GM15510 (cell line): ENCODE results near the gene DCUN1D2.

Source experiments
- POLR2A ChIP-seq: IDR thresholded peaks from 3 replicates; pipeline ENCODE4 v1.6.1; 2011; ENCODE audit warnings: borderline replicate concordance; ENCODE audit not compliant: insufficient read length; ENCODE audit errors: extremely low read depth

Gene DCUN1D2

DNA sequence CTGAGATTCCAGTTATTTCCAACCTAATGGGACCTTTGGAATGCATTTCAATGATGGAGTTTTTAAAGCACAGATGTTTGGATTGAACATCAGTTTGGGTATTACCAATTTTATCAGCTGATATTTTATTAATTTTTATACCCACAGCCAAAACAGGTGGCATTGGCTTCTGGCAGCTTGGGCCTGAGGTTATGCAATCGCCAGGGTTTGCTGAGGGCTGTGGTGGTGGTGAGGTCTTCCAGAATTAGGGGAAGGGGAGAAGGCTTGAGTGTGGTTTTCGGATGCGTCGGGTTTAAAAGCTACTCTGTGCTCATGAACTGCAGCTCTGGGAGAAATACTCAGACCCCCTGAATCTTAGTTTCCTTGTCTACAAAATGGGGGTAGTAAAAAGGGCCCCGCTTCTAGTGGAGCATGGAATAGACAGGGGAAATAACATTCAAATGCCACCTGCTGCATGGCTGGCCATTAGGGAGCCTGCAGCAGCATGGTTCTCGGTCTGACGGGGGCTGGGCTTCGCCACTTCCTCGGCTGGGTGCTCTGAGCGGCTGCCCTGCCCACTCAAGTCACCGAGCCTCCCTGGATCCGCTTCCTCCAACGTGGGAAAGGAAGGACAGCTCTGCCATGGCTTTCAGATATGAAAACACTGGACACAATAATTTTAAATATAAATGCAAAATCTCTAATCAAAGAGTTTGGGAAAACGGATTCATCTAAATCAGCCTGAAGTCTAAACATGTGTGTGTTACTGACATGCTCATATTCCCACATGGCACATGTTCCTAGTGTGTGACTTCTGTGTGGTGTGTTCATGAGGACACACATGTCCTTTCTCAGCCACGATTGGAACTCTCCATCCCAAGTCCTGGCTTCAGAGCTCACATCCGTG is 72.4 kb downstream of the DCUN1D2 start:
- no peak for TF ChIP-seq POLR2A

DNA sequence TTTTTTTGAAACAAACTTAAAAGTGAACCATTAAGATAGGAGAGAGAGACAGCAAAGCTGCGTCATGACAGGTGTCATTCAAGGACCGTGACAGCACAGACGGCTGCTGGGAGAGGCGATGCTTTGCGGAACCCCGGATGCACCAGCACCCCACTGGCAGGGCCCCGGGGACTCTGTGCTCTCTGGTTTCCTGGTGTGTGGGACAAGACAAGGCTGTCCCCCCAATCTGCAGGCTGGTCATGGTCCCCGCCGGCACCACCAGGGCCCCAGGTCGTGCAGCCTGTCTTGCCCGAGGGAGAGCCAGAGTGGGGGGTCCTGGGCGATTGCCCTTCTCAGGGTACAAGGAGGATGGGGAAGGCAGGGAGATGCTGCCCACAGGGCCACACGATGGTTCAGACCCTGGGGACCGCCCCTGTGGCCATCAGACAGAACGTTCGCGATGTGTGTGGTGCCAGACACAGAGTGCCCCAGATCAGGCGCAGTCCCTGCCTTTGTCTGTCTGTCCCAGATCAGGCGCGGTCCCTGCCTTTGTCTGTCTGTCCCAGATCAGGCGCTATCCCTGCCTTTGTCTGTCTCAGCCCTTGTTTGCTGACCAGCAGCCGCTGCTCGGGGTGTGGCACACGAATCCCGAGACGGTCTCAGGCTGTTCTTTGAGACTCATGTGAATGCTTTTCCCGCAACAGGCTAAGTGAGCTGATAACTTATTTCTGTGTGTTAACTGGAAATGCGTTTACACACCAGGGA is 73.3 kb downstream of the DCUN1D2 start:
- TF ChIP-seq POLR2A, result no peak

DNA sequence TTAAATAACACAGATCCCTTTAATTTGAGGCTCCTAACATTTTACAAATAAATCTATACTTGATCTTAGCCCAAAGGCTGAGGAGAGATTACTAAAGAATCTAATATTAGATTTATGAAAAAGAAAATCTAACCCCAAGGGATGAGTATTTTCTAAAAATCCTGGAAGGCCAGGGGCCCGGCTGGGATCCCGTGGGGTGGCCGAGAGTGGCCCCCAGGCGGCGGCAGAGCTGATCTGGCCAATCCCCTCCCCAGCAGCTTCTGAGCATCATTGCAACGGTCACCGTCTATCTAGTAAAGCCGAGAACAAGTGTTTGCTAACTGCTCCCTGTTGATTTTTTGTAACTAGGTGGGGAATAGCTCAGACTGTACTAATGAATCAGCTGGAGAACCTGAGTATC is 74.7 kb downstream of the DCUN1D2 start:
- TF ChIP-seq POLR2A, result no peak

DNA sequence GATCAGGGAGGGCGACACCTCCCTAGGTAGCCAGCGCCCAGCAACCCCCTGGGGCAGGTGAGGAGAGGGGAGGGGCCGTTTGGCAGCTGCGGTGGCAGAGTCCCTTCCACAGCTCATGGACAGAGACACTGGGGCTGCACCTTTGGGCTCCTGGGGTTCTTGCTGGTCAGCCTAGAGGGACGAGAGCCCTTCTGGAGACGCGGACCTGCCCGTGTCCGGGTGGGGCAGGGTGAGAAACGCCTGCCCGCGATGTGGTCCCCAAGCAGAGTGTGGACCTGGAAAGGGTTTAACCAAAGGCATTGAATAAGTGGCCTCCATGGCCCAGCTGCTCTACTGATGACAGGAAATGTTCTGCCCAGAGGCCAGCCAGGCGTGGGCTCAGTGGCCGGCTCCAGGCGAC is 75.5 kb downstream of the DCUN1D2 start:
- no peak for TF ChIP-seq POLR2A

DNA sequence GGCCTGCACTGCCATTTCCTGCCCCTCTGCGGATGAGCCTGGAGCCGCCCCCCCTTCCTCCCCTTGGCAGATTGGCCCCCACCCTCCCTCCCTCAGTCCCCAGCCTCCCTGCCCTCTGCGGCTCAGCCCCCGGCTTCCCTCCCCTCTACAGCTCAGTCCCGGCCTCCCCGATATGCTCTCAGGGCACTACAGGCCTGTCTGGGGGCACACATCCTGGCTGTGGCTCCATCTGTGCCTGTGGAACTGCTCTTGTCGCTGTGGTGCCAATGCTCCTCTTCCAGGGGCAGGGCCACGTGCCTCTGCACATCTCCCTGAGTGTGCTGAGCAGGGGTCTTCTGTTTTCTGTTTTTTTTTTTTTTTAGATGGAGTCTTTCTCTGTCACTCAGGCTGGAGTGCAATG is 76.2 kb downstream of the DCUN1D2 start:
- no peak for TF ChIP-seq POLR2A

DNA sequence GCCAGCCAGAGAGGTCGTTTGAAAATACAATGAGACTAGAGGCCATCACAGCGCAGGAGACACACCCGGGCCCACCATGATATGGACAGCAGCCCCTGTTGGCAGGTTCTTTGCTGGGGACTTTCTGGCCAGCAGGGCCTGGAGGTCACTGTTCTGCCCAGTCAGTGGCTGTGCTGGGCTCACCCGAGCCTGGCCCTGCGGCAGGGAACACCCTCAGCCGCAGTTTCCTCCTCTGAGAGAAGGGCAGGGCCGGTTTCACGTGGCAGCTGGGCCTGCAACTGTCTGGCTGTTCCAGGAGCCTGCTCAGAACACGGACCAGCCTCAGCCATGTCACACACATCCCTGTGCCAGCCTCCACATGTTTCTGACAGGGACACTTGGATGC is 76.6 kb downstream of the DCUN1D2 start:
- TF ChIP-seq POLR2A, result no peak

DNA sequence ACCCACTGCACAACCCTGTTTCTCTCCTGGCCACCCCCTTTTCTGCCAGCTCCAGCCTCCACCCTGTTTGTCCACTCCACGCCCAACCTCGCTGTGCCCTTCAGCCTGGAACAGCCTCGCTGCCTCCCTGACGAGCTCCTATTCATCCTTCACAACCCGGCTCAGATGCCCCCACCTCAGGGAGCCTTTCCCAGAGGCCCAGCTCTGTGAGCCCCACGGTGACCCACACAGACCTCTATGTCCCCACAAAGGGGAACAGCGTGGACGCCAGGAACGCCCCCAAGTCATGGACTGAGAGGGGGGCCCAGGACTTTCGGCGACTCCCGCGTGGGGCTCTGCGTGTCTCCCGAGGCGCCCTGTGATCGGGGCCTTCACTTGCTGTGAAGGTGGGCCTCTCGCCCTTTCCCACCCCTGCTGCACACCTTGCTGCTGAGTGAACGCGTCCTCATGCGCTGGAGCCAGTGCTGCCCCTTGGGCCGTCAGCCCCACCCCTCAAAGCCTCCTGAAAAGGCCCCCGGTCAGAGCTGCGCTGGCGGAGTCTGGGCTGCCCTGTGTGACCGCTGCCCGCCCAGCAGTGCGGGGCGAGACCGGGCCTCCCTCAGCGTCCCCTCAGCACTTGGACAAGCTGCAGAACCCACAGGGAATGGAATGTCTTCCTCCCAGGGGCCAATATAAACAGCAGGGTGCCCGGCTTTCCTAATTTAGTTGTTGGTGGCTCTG is 77.2 kb downstream of the DCUN1D2 start:
- TF ChIP-seq POLR2A, result no peak

DNA sequence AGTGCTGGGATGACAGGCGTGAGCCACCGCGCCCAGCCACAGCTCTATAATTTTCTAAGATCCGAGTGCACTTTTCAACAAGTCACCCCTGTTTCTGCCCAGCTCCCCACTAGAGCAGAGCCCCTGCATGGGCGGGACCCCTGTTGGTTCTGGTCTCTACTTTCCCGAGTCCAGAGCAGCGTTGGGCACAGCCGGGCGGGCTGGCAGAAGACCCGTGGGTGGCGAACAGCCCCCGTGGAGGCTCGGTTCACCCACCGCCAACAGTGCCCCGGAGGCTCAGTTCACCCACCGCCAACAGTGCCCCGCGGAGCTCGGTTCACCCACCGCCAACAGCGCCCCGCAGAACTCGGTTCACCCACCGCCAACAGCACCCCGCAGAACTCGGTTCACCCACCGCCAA is 78.1 kb downstream of the DCUN1D2 start:
- TF ChIP-seq POLR2A, result no peak

DNA sequence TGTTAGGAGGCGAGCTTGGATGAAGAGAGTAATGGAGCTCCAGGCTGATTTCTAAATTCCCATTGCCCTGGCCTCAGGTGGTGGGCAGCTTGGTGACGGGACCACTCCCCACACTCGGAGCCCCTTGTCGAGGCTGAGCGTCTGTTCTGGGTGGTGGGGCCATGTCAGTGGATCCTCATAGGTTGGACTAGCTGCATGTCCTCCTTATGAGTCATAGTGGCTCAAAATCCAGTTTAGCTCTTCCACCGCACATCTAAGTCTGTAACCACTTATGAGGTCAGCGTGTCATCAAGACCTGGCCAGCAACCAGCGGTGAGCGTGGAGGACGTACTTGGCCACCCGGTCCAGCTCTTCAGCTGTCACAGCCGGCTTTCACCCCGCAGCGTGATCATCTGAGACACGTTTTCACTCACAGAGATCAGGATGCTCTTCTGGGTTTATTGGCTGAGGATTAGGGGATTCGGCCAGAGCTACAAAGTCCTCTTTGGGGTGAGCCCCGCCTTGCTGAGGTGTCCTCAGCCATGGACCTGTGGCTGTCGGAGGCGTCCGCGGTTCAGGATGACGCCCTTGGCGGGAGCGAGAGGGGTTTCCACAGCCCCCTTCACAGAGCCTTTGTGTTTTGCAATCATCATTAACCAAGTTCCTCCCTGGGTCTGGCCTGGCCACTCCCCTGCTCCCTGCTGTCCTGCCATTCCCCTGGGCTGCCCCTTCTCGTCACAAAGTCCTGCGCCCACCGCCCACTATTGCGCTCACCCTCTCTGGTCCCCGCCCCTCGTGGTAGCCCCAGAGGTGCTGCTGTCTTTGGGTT is 79.1 kb downstream of the DCUN1D2 start:
- no peak for TF ChIP-seq POLR2A

DNA sequence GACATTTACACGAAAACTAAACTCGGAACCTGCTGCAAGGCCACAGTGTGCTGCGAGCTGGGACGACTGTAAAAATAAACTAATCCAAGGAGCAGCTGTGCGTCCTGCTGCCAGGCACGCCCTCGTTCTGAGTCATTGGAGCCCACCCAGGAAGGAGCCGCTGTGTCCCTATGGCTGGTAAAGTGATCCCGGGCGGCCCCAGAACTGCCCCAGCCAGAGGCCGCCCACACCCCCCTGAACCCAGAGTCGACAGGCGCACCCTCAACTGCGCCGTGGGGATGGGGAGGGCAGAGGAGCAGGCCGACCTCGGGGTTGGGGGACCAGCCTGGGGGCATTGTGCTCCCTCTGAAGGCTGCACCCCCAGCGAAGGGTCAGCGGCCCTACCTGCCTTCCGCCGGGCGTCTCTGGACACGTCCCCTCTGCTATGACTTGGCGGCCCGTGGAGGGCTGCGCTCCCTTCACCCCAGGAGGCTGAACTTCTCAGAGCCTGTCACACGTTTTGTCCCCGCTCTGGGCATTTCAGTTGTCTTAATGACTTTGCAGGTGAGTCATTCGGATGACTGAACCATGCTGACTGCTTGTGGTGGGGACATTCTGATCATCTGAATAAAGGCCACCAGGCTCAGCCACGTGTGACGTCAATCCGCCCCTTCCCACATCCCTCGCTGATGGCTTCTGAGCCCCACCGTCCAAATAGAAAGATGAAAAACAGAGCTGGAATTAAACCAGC is 79.9 kb downstream of the DCUN1D2 start:
- no peak for TF ChIP-seq POLR2A

DNA sequence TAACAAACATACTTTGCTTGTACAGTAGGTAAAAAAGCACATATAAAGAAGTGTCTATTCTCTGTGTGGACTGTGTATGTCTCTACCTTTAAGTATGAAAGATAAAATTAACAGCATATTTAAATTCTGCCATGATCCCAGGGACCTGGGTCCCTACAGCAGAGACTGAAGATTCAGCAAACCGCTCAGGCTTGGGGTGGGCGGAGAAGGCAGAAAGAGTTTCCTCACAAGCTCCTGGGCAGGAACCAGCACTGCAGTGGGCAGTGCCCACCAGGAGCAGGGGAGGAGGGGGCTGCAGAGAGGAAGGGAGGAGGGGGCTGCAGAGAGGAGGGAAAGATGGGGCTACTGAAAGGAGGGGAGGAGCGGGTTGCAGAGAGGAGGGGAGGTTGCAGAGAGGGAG is 81.9 kb downstream of the DCUN1D2 start:
- no peak for TF ChIP-seq POLR2A

DNA sequence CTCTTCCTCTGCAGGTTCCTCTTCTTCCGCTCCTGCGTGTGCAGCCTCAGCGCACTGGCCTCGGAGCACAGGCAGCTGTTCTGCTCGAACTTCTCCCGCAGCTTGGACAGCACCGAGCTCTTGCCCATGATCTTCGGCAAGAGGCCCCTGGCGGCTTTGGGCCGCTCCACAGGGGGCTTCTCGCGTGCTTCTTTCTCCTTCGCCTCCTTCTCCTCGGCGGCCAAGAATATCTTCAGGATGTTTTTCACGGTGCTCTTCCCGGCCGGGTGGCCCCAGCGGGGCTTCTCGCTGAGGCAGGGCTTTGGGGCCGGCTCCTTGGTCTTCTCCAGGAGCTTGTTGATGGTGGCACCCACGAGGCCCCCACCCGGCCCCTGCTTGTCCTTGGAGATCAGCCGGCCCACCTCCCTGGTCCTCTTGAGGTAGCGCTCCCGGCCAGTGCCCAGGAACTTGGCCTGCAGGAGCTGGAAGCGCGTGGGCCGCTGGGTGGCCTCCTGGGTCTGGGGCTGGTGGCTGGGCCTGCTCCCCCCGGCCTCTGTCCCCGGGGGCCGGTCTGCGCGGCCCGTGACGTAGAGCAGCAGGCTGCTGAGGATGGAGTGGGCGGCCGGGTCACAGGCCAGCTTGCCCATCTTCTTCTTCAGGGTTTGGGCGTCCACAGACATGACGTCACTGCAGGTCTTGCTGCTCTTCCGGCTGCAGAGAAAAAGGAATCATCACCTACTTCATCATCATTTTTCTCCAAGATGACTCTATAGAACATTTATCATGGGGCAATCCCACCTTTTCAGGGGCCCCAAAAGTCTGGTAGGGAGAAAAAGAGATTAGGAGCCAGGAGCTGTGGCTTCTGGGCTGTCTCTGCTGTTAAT is 82.7 kb downstream of the DCUN1D2 start:
- TF ChIP-seq POLR2A, result no peak

DNA sequence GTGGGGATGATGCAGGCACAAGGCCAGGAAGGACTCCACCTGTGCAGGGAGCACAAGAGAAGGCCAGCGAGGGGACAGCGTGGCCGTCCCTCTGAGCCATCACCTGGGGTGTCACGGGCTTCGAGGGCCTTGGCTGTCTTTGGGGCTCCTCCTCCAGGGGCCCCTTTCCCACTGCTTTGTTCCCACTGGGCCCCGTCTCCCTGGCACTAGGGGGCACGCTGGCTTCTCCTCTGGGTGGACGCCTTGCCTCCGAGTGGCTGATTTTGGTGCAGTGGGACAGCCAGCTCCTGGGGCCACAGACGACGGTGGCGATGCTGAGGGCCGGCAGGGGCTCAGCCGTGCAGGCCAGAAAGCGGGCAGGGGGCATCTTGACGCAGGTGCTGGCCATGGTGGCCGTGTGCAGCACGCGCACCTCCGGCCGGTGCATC is 83.4 kb downstream of the DCUN1D2 start:
- no peak for TF ChIP-seq POLR2A
